IPS-18a (cell line): ENCODE measurements around the gene CHN2.

ENCODE experiments used
- H3K27ac ChIP-seq: one replicate; pipeline ENCODE4 v1.5.1; 2013; ENCODE audit warnings: low read length
- H3K27me3 ChIP-seq: one replicate; pipeline ENCODE4 v1.6.1; 2013; ENCODE audit warnings: mild to moderate bottlenecking, low read length; ENCODE audit not compliant: control insufficient read depth, insufficient read depth
- H3K36me3 ChIP-seq: one replicate; pipeline ENCODE4 v1.6.1; 2013; ENCODE audit warnings: low read depth, low read length; ENCODE audit not compliant: control insufficient read depth
- H3K4me1 ChIP-seq: one replicate; pipeline ENCODE4 v1.6.1; 2013; ENCODE audit warnings: low read depth, low read length; ENCODE audit not compliant: control insufficient read depth
- H3K4me3 ChIP-seq: one replicate; pipeline ENCODE4 v1.5.1; 2013; ENCODE audit warnings: low read length
- H3K9ac ChIP-seq: one replicate; pipeline ENCODE4 v1.6.1; 2013; ENCODE audit warnings: mild to moderate bottlenecking, low read length, moderate library complexity
- H3K9me3 ChIP-seq: one replicate; pipeline ENCODE4 v1.6.1; 2013; ENCODE audit warnings: low read depth, low read length; ENCODE audit not compliant: control insufficient read depth

CHN2 gene

DNA sequence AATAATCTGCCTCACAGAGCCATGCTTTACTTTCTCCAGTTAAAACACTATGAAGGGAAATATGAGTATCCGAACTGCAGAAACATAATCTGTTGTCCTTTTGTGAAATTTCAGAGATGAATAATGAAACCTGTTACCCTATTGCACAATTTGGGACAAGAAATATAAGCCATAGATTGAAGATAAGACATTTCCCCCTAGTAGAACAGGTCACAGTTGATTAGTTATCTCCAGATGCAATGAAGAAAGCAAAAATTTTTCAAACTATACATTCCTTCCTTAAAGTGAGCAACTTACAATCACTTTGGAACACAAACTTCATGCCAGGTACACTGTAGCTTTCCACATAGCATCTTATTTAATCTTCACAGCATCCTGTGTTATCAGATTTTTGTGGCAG is 2.3 kb upstream of the CHN2 start:
- Histone ChIP-seq H3K4me1 (peaks cover 27% of the 10 kb centered on the region), H3K36me3 (no peaks in the 10 kb centered on the region), H3K9ac (no peak overlapping the region), H3K4me3 (no peak overlapping the region), H3K27ac (no peak overlapping the region), H3K27me3 (peaks cover 73% of the 10 kb centered on the region), H3K9me3 (no peaks in the 10 kb centered on the region)

DNA sequence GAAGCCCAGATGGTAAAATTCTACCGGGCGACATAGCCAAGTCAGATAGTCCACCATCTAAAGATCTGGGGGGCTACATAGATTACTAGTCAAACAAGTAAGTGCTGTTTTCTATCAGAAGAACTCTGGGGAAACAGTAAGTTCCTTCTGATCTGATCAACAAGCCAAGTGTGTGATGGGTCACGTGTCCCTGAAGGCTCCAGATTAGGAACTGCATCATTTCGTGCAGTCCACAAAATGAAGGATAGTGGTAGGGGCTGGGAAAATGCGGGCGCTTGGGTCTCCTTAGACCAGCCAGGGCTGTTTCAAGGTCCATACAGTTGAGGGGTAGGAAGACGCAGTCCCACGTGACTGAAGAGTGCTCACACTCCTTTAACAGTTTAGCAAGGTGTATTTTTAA is 1.8 kb upstream of the CHN2 start:
- Histone ChIP-seq H3K9me3 (no peaks in the 10 kb centered on the region), H3K4me1 (peaks cover 27% of the 10 kb centered on the region), H3K36me3 (no peaks in the 10 kb centered on the region), H3K9ac (no peak overlapping the region), H3K27me3 (peaks cover 78% of the 10 kb centered on the region), H3K27ac (no peak overlapping the region), H3K4me3 (no peak overlapping the region)

DNA sequence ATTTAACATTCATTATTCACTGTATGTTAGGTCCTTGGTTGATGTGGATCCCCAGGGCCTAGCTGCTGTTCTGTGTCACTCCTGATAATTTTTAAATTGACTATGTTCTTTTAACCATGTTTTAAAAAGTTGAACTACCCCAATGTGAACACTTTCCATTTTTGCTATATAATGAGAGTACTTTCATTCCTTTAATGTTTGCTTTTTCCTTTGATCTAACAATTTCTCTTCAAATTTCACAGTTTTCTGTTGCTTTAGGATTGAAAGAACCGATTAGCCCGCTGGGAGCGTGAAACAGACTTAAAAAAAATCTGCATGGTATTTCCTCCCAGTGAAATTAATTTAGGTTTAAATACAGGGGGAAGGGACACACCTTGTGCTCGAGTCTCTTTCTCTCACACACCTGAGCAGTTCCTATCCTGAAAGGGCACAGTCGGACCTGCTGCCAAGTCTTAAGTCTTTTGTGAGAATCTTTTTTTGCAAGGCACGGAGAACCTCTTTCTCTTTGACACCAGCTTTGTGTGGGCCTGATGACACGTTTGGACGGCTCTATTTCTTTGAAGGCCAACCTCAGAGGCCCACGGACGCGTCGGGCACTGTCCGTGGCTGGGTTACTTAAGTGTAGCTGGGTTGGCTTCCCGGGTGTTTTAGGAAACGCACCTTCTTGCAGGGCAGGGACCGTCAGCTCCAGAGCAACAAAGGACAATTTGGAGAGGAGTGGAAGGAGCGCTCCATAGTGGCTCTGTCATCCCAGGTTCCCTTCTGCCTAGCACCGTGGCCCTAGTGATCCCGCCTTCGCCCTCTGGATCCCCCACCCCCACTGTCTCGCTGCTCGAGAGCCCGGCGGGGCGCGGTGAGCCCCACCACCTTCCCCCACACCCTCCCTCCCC is 1.0 kb upstream of the CHN2 start:
- Histone ChIP-seq H3K4me1 (peaks cover 27% of the 10 kb centered on the region), H3K9ac (no peak overlapping the region), H3K4me3 (peak overlapping the region; percentile 64), H3K36me3 (no peaks in the 10 kb centered on the region), H3K9me3 (no peaks in the 10 kb centered on the region), H3K27me3 (peaks cover 83% of the 10 kb centered on the region), H3K27ac (no peak overlapping the region)

DNA sequence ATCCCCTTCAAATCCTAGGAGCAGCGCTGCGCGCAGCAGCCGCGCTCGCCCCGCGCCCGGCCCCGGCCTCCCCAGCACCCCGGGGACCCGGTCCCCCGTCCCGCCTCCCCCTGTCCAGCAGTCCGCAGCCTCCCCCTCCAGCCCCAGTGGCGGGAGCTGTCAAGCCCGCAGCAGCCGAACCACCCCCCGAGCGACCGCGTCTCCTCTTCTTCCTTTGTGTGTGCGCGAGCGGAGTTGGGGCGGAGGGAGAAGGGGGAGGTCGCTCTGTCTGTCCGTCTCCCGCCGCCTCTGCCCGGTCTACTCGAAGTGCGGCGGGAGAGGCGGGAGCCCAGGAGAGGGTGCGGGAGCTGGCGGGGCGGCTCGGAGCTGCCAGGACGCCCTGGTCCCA is 375 bp upstream of the CHN2 start:
- Histone ChIP-seq H3K36me3 (no peaks in the 10 kb centered on the region), H3K4me1 (peaks cover 26% of the 10 kb centered on the region), H3K9ac (no peak overlapping the region), H3K27ac (no peak overlapping the region), H3K27me3 (peaks cover 83% of the 10 kb centered on the region), H3K9me3 (no peaks in the 10 kb centered on the region), H3K4me3 (peak overlapping the region; percentile 64)

DNA sequence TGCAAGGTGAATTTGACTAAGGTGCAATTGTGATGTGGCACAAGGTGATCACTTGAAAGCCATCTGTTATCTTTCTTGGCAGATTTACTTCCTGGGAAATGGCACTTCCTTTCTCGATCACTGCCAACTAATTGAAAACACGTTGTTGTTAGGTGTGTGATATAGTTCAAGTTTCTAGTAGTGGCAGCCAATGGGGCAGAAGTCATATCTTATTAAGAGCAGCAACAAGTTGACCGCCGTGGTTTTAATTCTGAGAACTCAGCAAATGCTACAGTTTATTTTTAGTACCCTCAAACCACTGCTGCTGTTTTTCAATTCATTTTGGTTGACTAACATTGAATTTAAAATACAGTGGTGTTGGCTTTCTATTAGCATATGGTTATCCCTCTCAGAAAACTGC is 1.6 kb downstream of the CHN2 start:
- Histone ChIP-seq H3K9ac (no peak overlapping the region), H3K27ac (no peak overlapping the region), H3K36me3 (no peaks in the 10 kb centered on the region), H3K4me1 (peaks cover 11% of the 10 kb centered on the region), H3K27me3 (peaks cover 71% of the 10 kb centered on the region), H3K9me3 (no peaks in the 10 kb centered on the region), H3K4me3 (no peak overlapping the region)

DNA sequence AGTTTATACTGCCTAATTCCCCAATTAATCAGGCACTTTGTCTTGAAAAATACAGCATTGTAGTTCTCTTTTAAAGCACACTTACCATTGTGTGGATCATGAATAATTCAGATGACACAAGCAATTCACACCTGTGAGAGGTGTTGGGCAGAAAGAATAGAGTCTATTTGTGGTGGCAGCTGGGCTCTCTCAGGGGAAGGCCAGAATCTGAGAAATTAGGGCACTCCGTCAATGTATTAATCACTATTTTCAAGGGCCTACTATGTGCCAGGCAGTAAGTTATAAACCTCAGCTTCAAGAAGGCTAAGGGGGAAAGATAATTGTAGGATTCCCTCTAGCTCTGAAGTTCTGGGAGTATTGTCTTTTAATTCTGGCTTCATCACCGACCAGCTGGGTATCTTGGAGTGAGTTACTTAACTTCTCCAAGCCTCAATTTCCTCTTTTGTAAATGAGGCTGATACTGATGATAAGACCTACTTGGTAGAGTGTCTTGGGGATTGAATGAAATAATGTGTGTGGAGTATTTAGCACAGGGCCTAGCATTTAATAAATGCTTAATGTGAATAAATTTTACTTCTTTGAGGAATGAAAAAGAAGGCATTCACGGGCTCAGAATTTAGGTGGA is 2.5 kb downstream of the CHN2 start:
- Histone ChIP-seq H3K9ac (no peak overlapping the region), H3K9me3 (no peaks in the 10 kb centered on the region), H3K4me1 (peaks cover 11% of the 10 kb centered on the region), H3K27me3 (peaks cover 62% of the 10 kb centered on the region), H3K36me3 (no peaks in the 10 kb centered on the region), H3K27ac (no peak overlapping the region), H3K4me3 (no peak overlapping the region)

DNA sequence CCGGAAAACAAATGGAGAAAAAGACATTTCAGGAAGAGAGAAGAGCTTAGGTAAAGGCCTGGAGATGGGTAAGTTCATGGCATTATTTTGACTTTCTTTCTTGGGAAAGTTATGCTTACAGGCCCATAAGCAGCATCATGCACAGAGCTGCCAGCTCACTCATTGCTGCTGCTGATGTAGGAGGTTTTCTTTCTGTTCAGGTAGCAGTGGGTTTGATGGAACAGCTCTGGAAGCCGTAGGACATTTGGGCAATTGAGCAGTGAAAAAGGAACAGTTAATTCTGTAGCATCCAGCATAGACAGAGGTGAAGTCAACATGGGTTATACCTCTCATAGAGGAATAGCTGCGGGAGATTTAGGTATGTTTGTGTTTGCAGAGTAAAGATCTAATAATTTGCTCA is 3.3 kb downstream of the CHN2 start:
- peaks cover 11% of the 10 kb centered on the region for H3K4me1 ChIP-seq
- H3K9ac ChIP-seq = no peak overlapping the region
- no peaks in the 10 kb centered on the region for H3K9me3 ChIP-seq
- no peaks in the 10 kb centered on the region for H3K36me3 ChIP-seq
- peaks cover 54% of the 10 kb centered on the region for H3K27me3 ChIP-seq
- no peak overlapping the region for H3K27ac ChIP-seq
- no peak overlapping the region for H3K4me3 ChIP-seq

DNA sequence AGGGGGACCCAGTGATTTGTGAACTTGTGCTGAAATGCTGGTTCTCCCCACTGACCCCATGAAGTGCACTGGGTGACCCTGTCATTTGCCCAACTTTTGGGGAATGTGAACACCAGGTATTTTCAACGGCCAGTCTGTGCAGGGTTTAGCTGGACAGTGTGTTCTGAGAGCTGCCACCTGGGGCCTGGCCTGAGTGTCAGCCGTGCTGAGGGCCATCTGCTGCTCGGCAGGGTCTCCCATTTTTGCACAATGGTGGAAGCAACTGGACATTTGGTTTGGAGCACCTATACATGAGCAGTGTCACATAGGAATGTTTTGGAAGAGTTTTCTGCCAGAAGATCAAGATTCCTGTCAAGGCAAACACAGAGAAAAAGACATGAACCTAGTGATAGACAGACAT is 5.2 kb downstream of the CHN2 start:
- Histone ChIP-seq H3K9ac (no peak overlapping the region), H3K27me3 (peaks cover 38% of the 10 kb centered on the region), H3K9me3 (no peaks in the 10 kb centered on the region), H3K4me3 (no peak overlapping the region), H3K4me1 (peaks cover 12% of the 10 kb centered on the region), H3K36me3 (no peaks in the 10 kb centered on the region), H3K27ac (no peak overlapping the region)

DNA sequence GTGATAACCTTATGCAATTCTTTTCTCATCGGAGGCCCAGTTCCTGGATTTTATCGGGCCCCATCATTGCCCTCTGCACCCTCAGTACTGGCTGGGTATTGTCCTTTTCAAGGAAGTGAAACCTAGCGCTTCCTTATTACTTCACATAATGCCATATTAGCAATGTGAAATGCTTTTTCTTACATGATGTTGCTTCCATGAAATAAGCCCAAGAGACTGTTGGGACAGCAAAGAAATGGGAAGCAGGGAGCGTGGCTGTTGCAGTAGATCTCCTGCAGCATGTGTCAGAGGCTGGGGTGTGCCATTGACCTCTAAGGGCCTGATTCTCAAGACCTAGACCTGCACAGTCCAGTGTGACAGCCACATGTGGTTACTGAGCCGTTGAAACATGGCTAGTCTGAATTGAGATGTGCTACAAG is 8.1 kb downstream of the CHN2 start:
- no peaks in the 10 kb centered on the region for H3K9me3 ChIP-seq
- H3K9ac ChIP-seq = no peak overlapping the region
- no peak overlapping the region for H3K27ac ChIP-seq
- no peak overlapping the region for H3K4me3 ChIP-seq
- peaks cover 12% of the 10 kb centered on the region for H3K4me1 ChIP-seq
- H3K27me3 ChIP-seq = peaks cover 18% of the 10 kb centered on the region
- H3K36me3 ChIP-seq = no peaks in the 10 kb centered on the region

DNA sequence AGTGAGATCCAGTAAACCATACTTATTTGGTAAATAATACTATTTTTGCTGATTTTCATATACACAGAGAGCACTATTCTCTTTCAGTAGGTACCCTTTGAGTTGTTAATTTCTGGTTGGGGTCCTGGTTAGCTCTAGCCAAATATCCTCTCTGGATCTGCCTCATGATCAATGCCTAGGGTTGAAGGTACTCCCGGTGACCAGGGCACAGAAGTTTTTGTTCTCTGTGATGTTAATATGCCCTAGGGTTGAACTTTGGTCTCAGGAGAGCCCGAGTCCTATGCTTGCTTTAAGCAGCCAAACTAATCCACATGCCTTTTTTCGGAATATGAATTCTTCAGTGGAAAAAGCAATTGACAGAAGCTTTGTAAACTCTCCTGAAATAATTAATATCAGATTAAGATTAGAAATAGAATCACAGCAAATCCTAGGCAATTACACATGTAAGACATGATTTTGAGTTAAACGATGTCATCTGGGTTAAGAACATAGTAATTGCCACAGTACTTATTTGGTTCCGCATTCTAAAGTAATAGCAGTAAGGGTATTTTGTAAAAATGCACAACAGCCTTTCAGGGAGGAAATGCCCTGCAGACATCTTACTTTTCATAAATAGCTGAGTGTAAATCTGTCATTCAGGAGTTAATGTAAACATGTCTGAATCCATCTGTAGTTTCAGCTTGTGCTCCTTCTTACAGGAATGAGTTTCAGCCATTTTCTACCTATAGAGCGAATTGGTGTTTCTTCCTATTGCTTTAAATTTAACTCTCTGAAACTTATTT is 10.1 kb downstream of the CHN2 start:
- peaks cover 11% of the 10 kb centered on the region for H3K27me3 ChIP-seq
- H3K4me1 ChIP-seq = peaks cover 12% of the 10 kb centered on the region
- no peaks in the 10 kb centered on the region for H3K36me3 ChIP-seq
- no peak overlapping the region for H3K27ac ChIP-seq
- no peak overlapping the region for H3K9ac ChIP-seq
- no peak overlapping the region for H3K4me3 ChIP-seq
- H3K9me3 ChIP-seq = no peaks in the 10 kb centered on the region

DNA sequence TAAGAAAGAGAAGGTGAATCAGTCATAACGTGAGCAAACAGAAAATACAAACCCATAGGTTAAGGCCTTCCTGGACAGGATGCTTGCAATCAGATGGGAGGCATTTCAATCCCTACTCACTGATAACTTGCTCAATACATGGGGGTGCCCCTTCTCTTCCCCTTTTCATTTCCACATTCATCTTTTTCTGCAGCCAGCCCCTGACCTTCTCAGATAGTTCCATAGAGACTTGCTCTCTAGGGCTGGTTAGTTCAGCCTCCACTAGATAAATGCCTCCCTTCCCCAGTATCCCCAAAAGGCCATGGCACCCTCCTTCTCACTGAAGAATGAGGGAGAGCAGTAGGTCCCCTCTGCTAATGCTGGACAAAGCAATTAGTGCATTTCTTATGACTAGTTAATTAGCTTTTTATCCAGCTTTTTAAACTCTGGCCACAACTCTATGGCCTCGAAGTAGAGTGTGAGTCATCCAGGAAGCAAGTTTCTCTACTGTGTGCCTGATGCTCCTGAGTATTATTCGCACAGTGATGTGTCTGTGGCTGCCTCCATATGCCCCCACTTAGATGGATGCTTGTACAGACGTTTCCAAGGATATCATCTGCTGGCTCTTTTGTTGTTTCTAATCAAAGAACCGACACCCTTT is 12.7 kb downstream of the CHN2 start:
- peaks cover 12% of the 10 kb centered on the region for H3K4me1 ChIP-seq
- no peaks in the 10 kb centered on the region for H3K9me3 ChIP-seq
- no peaks in the 10 kb centered on the region for H3K36me3 ChIP-seq
- no peak overlapping the region for H3K27ac ChIP-seq
- no peak overlapping the region for H3K9ac ChIP-seq
- peaks cover 11% of the 10 kb centered on the region for H3K27me3 ChIP-seq
- H3K4me3 ChIP-seq = no peak overlapping the region
